Measurements from ENCODE around the gene WDR83. TPM values are rescaled to one million over a fixed set of nuclear protein-coding genes. Genes with fewer than 3 reads are reported as not detected.

Gene WDR83
- total RNA-seq, 1 donor from 2014 or later = 11.0 TPM

GRCh38 chr19:12721656-12722565 lies 55.3 kb downstream of the WDR83 start:
- Histone ChIP-seq H3K27ac (peak overlapping the region; percentile 87), H3K79me2 (ENCODE audit: low read depth) (peaks cover 73% of the 10 kb centered on the region), H3K9ac (peak overlapping the region; percentile 72), H3K4me2 (peak overlapping the region; percentile 94), H3K9me3 (ENCODE audit: low read depth) (no peaks in the 10 kb centered on the region), H3K4me1 (peaks cover 6% of the 10 kb centered on the region), H3K27me3 (no peaks in the 10 kb centered on the region), H3K36me3 (peaks cover 3% of the 10 kb centered on the region), H2AFZ (replicated peaks) (no peak overlapping the region), H3K4me3 (peak overlapping the region; percentile 66), H3F3A (ENCODE audit: low read depth) (peaks cover 51% of the 10 kb centered on the region), H4K20me1 (ENCODE audit: low read depth) (peaks cover 30% of the 10 kb centered on the region)
- Mint-ChIP-seq H3K9me3 (no peaks in the 10 kb centered on the region), H3K27ac (peak overlapping the region; percentile 99), H3K4me3 (peak overlapping the region; percentile 99), H3K4me1 (peaks cover 22% of the 10 kb centered on the region), H3K36me3 (peaks cover 9% of the 10 kb centered on the region), H3K27me3 (ENCODE audit: insufficient read depth, low read depth) (peaks cover 11% of the 10 kb centered on the region)
- DNase-seq (ENCODE audit: low spot score) = peak; percentile 94
- TF ChIP-seq EZH2 (IDR thresholded peaks at IDR 0.05) (no peak), EZH2phosphoT487 (IDR thresholded peaks at IDR 0.05) (no peak), CTCF (IDR thresholded peaks at IDR 0.05) (no peak)

GRCh38 chr19:12722566-12723380 lies 56.2 kb downstream of the WDR83 start:
- peak overlapping the region; percentile 66 for H3K4me3 ChIP-seq
- H3K4me1 ChIP-seq = peaks cover 6% of the 10 kb centered on the region
- H3K4me1 Mint-ChIP-seq = peaks cover 22% of the 10 kb centered on the region

GRCh38 chr19:12723381-12723640 lies 56.7 kb downstream of the WDR83 start:
- H3K4me3 ChIP-seq = peak overlapping the region; percentile 66
- peaks cover 45% of the 10 kb centered on the region for H3F3A ChIP-seq (ENCODE audit: low read depth)
- peak overlapping the region; percentile 99 for H3K27ac Mint-ChIP-seq
- H3K4me1 ChIP-seq = peaks cover 6% of the 10 kb centered on the region
- H3K9me3 Mint-ChIP-seq = no peaks in the 10 kb centered on the region
- H3K27me3 Mint-ChIP-seq (ENCODE audit: insufficient read depth, low read depth) = peaks cover 11% of the 10 kb centered on the region
- DNase-seq (ENCODE audit: low spot score) = peak; percentile 28
- peaks cover 3% of the 10 kb centered on the region for H3K36me3 ChIP-seq
- H3K27ac ChIP-seq = peak overlapping the region; percentile 42
- peaks cover 22% of the 10 kb centered on the region for H4K20me1 ChIP-seq (ENCODE audit: low read depth)
- H3K79me2 ChIP-seq (ENCODE audit: low read depth) = peaks cover 59% of the 10 kb centered on the region
- H3K9me3 ChIP-seq (ENCODE audit: low read depth) = no peaks in the 10 kb centered on the region
- H3K4me1 Mint-ChIP-seq = peaks cover 22% of the 10 kb centered on the region
- H3K27me3 ChIP-seq = no peaks in the 10 kb centered on the region
- peak overlapping the region; percentile 94 for H3K4me2 ChIP-seq
- peak overlapping the region; percentile 71 for H3K9ac ChIP-seq
- peak overlapping the region; percentile 99 for H3K4me3 Mint-ChIP-seq
- no peak for TF ChIP-seq CTCF (IDR thresholded peaks at IDR 0.05)
- TF ChIP-seq EZH2phosphoT487 (IDR thresholded peaks at IDR 0.05) = no peak
- TF ChIP-seq EZH2 (IDR thresholded peaks at IDR 0.05) = no peak
- H2AFZ ChIP-seq (replicated peaks) = no peak overlapping the region
- peaks cover 13% of the 10 kb centered on the region for H3K36me3 Mint-ChIP-seq

More at GRCh38 chr19:12722566-12723380, 56.2 kb downstream of the WDR83 start:
- Mint-ChIP-seq H3K27ac (peak overlapping the region; percentile 99), H3K27me3 (ENCODE audit: insufficient read depth, low read depth) (peaks cover 11% of the 10 kb centered on the region), H3K36me3 (peaks cover 10% of the 10 kb centered on the region), H3K4me3 (peak overlapping the region; percentile 99), H3K9me3 (no peaks in the 10 kb centered on the region)
- peak; percentile 34 for TF ChIP-seq EZH2 (IDR thresholded peaks at IDR 0.05)
- TF ChIP-seq CTCF (IDR thresholded peaks at IDR 0.05) = no peak
- H3F3A ChIP-seq (ENCODE audit: low read depth) = peaks cover 46% of the 10 kb centered on the region
- peaks cover 64% of the 10 kb centered on the region for H3K79me2 ChIP-seq (ENCODE audit: low read depth)
- H3K9me3 ChIP-seq (ENCODE audit: low read depth) = no peaks in the 10 kb centered on the region
- H3K9ac ChIP-seq = peak overlapping the region; percentile 72
- peak overlapping the region; percentile 87 for H3K27ac ChIP-seq
- peak overlapping the region; percentile 94 for H3K4me2 ChIP-seq
- peaks cover 23% of the 10 kb centered on the region for H4K20me1 ChIP-seq (ENCODE audit: low read depth)
- H2AFZ ChIP-seq (replicated peaks) = peak overlapping the region; percentile 75
- no peaks in the 10 kb centered on the region for H3K27me3 ChIP-seq
- peak; percentile 100 for DNase-seq (ENCODE audit: low spot score)
- peaks cover 3% of the 10 kb centered on the region for H3K36me3 ChIP-seq
